Left lung (tissue), 10 donors: ENCODE data around the gene SSUH2. TPM values are rescaled to one million over a fixed set of nuclear protein-coding genes. Genes with fewer than 3 reads are reported as not detected.
"Not testable (repeated sequence)": the region's sequence is repeated elsewhere in the genome, so short reads cannot be mapped to it uniquely, and the experiment has no call there.

Experiments
- ATAC-seq: fragments of 200-7000 bp; cut with Tn5 transposase; one replicate; pipeline ENCODE4 v1.9.1; 2020; ENCODE audit warnings: moderate library complexity
- DNase-seq, 4 donors: peaks; one replicate each; pipeline ENCODE4 v3.0.0-alpha.2; 2013 to 2020
- H3K27ac ChIP-seq, 2 donors: fragments of 200-600 bp; sonication (generic) in 1 of 2; one replicate each; pipeline versions ENCODE4 v1.5.0 to v1.8.0; 2020 to 2021
- H3K27me3 ChIP-seq, 2 donors: fragments of 200-600 bp; sonication (generic) in 1 of 2; one replicate each; pipeline versions ENCODE4 v1.5.0 to v1.8.0; 2020 to 2021
- H3K36me3 ChIP-seq, 2 donors: fragments of 200-600 bp; sonication (generic) in 1 of 2; one replicate each; pipeline versions ENCODE4 v1.5.0 to v1.8.0; 2020 to 2021
- H3K4me1 ChIP-seq, 2 donors: fragments of 200-600 bp; one replicate each; pipeline ENCODE4 v1.8.0; 2021
- H3K4me3 ChIP-seq, 2 donors: fragments of 200-600 bp; sonication (generic) in 1 of 2; one replicate each; pipeline versions ENCODE4 v1.5.0 to v1.8.0; 2020 to 2021; ENCODE audit warnings: mild to moderate bottlenecking in 1 of 2
- H3K9me3 ChIP-seq, 2 donors: fragments of 200-600 bp; sonication (generic) in 1 of 2; one replicate each; pipeline versions ENCODE4 v1.5.0 to v1.8.0; 2020 to 2021
- intact Hi-C, 2 donors: fragments of 100-400 bp; cut with DNase I; formaldehyde crosslinking; loops; one replicate each; pipeline versions ENCODE4 v1.11.2 to v1.14.2; 2022
- polyA plus RNA-seq, 6 donors: library from polyadenylated mRNA; unstranded; fragments of 120-200 nt; gene quantifications; one replicate each; pipeline ENCODE4 v1.2.1, GENCODE V29; 2013; ENCODE audit not compliant: insufficient read length in 6 of 6
- total RNA-seq, 2 donors: library from RNA; stranded (reverse); fragmentation: NEBNext Ultra II Directional; extraction: Animal tissue kit (Norgen Biotek cat#: 25700); gene quantifications; one replicate each; pipeline ENCODE4 v1.2.1, GENCODE V29; 2021
- TF ChIP-seq, protein P1 (sequence below), 2 donors: fragments of 200-600 bp; sonication (generic) in 1 of 2; IDR thresholded peaks; one replicate each; pipeline versions ENCODE4 v1.5.0 to v1.8.0; 2021; ENCODE audit warnings: antibody characterized with exemption in 2 of 2
- donor health status: DM: no; HTN: yes; CAD: no.
- donor health status: DM: no; HTN: no; CAD: no.

SSUH2 gene
- total and polyA plus RNA-seq, 8 donors: 0.29 to 3.1 (median 1.8) TPM

DNA sequence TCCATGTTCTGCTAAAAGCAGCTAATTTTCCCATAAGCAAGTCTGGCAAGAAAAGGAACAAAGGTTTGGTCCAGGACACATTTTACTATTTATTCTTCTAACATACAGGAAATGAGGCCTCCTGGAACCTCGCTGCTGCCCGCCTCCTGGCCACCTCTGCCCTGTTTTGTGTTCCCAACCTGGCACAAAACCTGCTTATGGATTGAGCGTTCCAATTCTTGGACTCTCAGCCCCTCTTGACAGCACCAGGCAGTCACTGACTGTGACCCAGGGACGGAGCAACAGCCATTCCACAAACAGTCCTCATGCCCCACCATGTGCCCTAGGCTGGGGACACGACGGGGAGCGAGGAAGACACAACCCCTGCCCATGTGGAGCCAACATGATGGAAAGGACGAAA lies 11.6 kb upstream of the SSUH2 start:
- intact Hi-C loops: no loop called here
- no peak overlapping the region for H3K27ac ChIP-seq
- no peaks in the 10 kb centered on the region for H3K27me3 ChIP-seq
- DNase-seq (no peak), ATAC-seq (no peak)
- no peak overlapping the region for H3K4me3 ChIP-seq
- H3K9me3 ChIP-seq: no peaks in the 10 kb centered on the region
- H3K36me3 ChIP-seq: no peaks in the 10 kb centered on the region
- TF ChIP-seq, protein P1, sequence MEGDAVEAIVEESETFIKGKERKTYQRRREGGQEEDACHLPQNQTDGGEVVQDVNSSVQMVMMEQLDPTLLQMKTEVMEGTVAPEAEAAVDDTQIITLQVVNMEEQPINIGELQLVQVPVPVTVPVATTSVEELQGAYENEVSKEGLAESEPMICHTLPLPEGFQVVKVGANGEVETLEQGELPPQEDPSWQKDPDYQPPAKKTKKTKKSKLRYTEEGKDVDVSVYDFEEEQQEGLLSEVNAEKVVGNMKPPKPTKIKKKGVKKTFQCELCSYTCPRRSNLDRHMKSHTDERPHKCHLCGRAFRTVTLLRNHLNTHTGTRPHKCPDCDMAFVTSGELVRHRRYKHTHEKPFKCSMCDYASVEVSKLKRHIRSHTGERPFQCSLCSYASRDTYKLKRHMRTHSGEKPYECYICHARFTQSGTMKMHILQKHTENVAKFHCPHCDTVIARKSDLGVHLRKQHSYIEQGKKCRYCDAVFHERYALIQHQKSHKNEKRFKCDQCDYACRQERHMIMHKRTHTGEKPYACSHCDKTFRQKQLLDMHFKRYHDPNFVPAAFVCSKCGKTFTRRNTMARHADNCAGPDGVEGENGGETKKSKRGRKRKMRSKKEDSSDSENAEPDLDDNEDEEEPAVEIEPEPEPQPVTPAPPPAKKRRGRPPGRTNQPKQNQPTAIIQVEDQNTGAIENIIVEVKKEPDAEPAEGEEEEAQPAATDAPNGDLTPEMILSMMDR (IDR thresholded peaks at IDR 0.05): no peak
- peaks cover 12 to 14% of the 10 kb centered on the region in 2 donors for H3K4me1 ChIP-seq

DNA sequence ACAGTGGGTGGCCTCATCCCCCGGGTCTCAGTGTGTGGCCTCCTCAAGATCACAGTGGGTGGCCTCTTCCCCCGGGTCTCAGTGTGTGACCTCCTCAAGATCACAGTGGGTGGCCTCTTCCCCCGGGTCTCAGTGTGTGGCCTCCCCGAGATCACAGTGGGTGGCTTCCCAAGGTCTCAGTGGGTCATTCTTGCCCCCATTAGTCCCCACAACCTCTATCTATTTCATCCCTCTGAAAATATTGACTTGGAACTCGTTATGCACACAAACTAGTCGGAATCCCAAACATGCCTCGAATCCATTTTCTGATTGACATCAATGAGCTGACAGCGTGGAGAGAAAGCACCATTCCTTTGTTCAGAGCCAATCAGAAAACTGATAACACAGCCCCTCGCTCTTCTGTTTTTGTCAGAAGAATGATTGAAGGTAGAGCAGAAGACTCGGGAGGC lies 10.8 kb upstream of the SSUH2 start:
- peaks cover 12 to 14% of the 10 kb centered on the region in 2 donors for H3K4me1 ChIP-seq
- TF ChIP-seq, protein P1 (IDR thresholded peaks at IDR 0.05): no peak
- ATAC-seq (no peak), DNase-seq (no peak)
- intact Hi-C loops: no loop called here
- no peaks in the 10 kb centered on the region for H3K27me3 ChIP-seq
- H3K9me3 ChIP-seq: no peaks in the 10 kb centered on the region
- H3K4me3 ChIP-seq: no peak overlapping the region
- no peak overlapping the region for H3K27ac ChIP-seq
- no peaks in the 10 kb centered on the region for H3K36me3 ChIP-seq

- H3K27ac ChIP-seq, ATAC-seq, H3K36me3 ChIP-seq, H3K9me3 ChIP-seq, H3K4me3 ChIP-seq, DNase-seq, H3K27me3 ChIP-seq, intact Hi-C loops: not testable (repeated sequence)
- H3K4me1 ChIP-seq: peaks cover 8 to 14% of the 10 kb centered on the region in 2 donors
These were observed 10.2 kb upstream of the SSUH2 start for GRCh38 chr3:8654572-8655329.

DNA sequence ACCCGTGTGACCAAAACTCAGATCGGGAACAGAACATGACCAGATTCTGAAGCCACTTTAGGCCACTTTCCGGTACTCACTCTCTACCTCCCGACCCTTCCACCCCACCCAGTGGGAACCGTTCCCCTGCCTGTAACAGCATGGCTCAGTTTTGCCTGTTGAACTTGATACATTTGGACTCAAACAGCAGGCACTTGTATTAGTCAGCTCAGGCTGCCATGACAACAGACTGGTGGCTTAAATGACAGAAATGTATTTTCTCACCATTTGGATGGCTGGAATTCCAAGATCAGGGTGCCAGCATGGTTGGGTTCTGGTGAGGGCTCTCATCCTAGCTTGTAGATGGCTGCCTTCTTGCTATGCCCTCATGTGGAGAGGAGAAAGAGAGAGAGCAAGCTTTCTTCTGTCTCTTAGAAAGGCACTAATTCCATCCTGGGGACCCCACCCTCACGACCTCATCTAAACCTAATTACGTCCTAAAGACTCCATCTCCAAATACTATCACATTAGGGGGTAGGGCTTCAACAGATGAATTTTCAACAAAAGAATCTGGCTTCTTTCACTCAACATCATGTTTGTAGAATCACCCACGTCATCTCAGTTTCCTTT lies 9.3 kb upstream of the SSUH2 start:
- H3K9me3 ChIP-seq: no peaks in the 10 kb centered on the region
- H3K4me3 ChIP-seq: no peak overlapping the region
- H3K36me3 ChIP-seq: no peaks in the 10 kb centered on the region
- intact Hi-C loops: no loop called here
- no peak overlapping the region for H3K27ac ChIP-seq
- DNase-seq (no peak), ATAC-seq (no peak)
- TF ChIP-seq, protein P1 (IDR thresholded peaks at IDR 0.05): no peak
- H3K27me3 ChIP-seq: no peaks in the 10 kb centered on the region
- peaks cover 3 to 12% of the 10 kb centered on the region in 2 donors for H3K4me1 ChIP-seq

GRCh38 chr3:8652324-8652987 lies 7.9 kb upstream of the SSUH2 start:
- intact Hi-C loops: no loop called here
- ATAC-seq: no peak

More at GRCh38 chr3:8652324-8652987, 7.9 kb upstream of the SSUH2 start:
- DNase-seq: no peak
- H3K36me3 ChIP-seq: no peaks in the 10 kb centered on the region
- no peak overlapping the region for H3K27ac ChIP-seq
- no peaks in the 10 kb centered on the region for H3K4me1 ChIP-seq
- H3K9me3 ChIP-seq: no peaks in the 10 kb centered on the region
- TF ChIP-seq, protein P1 (IDR thresholded peaks at IDR 0.05): no peak
- no peaks in the 10 kb centered on the region for H3K27me3 ChIP-seq
- no peak overlapping the region for H3K4me3 ChIP-seq
